ENCODE results near the gene PRPF6. TPM values are rescaled to one million over a fixed set of nuclear protein-coding genes. Genes with fewer than 3 reads are reported as not detected.

PRPF6 gene
- total RNA-seq, 1 donor from 2014 or later = 62.4 TPM

GRCh38 chr20:64030371-64031134 lies 49.6 kb downstream of the PRPF6 start:
- DNase-seq (ENCODE audit: low read depth) = no peak
- no peak for TF ChIP-seq CTCF (conservative IDR thresholded peaks at IDR 0.05; ENCODE audit: low read depth, low read length)
- H3K4me3 ChIP-seq (ENCODE audit: low read depth, low read length) = no peak overlapping the region

GRCh38 chr20:64031822-64032314 lies 50.9 kb downstream of the PRPF6 start:
- TF ChIP-seq CTCF (conservative IDR thresholded peaks at IDR 0.05; ENCODE audit: low read depth, low read length) = no peak
- H3K4me3 ChIP-seq (ENCODE audit: low read depth, low read length) = no peak overlapping the region
- DNase-seq (ENCODE audit: low read depth) = no peak

- no peak overlapping the region for H3K4me3 ChIP-seq (ENCODE audit: low read depth, low read length)
- TF ChIP-seq CTCF (conservative IDR thresholded peaks at IDR 0.05; ENCODE audit: low read depth, low read length) = no peak
Measured at GRCh38 chr20:64032706-64033624, 52.0 kb downstream of the PRPF6 start.

GRCh38 chr20:64033981-64034493 lies 53.1 kb downstream of the PRPF6 start:
- DNase-seq (ENCODE audit: low read depth) = no peak
- TF ChIP-seq CTCF (conservative IDR thresholded peaks at IDR 0.05; ENCODE audit: low read depth, low read length) = no peak
- no peak overlapping the region for H3K4me3 ChIP-seq (ENCODE audit: low read depth, low read length)

More at GRCh38 chr20:64032706-64033624, 52.0 kb downstream of the PRPF6 start:
- no peak for DNase-seq (ENCODE audit: low read depth)

- DNase-seq (ENCODE audit: low read depth) = no peak
- TF ChIP-seq CTCF (conservative IDR thresholded peaks at IDR 0.05; ENCODE audit: low read depth, low read length) = no peak
- H3K4me3 ChIP-seq (ENCODE audit: low read depth, low read length) = no peak overlapping the region
Measured at GRCh38 chr20:64035066-64035932, 54.4 kb downstream of the PRPF6 start.

- DNase-seq (ENCODE audit: low read depth) = no peak
- no peak within 1 kb of the TSS for H3K4me3 ChIP-seq (ENCODE audit: low read depth, low read length)
- TF ChIP-seq CTCF (conservative IDR thresholded peaks at IDR 0.05; ENCODE audit: low read depth, low read length) = no peak
Measured at GRCh38 chr20:64035933-64036345, 55.0 kb downstream of the PRPF6 start, which contains the start of gene C20orf204. C20orf204 (plus strand) TSS chr20:64036182; CDS start chr20:64036324, 142 bp downstream.

Data from epithelial cell of proximal tubule (primary cell).